Activated CD4-positive, alpha-beta T cell treated with anti-CD3 and anti-CD28 coated beads for 1 hour (primary cell): ENCODE results near the gene LARP1.

Source experiments
- DNase-seq: peaks from one replicate; pipeline ENCODE4 v3.0.0-alpha.2; 2020

The LARP1 gene

GRCh38 chr5:154862766-154863165 lies 107.6 kb downstream of the LARP1 start:
- no peak for DNase-seq

DNA sequence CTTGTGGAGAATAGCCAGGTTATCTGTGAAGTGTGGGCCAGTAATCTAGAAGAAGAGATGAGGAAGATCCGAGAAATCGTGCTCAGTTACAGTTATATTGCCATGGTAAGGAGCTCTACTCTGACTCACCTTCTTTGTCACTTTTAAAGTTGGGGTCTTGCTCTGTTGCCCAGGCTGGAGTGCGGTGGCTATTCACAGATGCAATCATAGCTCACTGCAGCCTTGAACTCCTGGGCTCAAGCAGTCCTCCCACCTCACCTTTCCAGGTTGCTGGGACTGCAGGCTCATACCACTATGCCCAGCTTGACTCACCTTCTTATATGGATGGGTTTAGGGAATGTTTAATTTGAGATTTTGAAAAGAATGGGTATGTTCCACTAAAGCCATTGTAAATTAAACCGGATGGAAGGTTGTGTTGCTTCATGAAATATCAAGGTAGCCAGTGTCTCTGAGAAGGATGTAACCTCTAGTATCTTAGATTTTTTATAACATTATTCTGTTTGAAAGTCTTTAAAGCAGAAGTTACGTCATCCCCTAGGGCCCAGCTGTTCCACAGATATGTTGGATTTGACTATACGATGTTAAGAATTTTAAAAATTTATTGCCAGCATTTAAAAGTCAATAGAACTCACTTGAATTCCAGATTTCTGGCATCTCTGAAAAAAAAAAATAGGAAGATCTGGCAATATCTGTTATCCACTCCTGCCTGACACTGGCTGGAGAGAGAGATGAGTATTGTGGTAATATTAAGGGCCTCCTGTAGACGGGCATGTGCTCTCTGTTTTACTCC lies 108.3 kb downstream of the LARP1 start:
- no peak for DNase-seq

DNA sequence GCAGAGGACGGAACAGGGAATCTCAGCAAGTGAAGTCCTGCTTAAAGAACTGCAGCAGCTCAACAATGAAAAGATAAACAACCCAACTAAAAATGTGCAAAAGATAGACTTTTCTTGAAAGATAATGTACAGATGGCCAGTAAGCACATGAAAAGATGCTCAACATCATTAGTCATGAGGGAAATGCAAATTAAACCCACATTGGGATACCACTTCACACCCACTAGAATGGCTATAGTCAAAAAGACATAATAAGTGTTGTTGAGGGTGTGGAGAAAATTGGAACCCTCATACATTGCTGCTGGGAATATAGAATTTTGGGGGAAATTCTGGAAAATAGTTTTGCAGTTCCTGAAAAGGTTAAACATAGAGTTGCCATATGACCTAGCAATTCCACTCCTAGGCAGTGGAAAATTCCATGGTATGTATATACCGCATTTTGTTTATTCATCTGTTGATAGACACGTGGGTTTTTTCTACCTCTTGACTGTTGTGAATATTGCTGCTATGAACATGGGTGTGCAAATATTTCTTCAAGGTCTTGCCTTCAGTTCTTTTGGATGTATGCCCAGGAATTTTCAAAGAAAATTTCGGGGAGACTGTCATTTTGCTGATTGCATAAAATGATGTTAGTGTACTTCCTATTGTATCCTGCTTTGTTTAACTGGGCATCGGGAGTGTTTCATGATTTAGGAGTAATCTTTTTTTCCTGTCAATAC lies 110.4 kb downstream of the LARP1 start:
- DNase-seq = no peak

- DNase-seq = no peak
These were observed 111.7 kb downstream of the LARP1 start for GRCh38 chr5:154866841-154867240.
